NCI-H146 treated with DMSO at 0.1 percent for 48 hours (cell line): ENCODE measurements around the gene CACNB1.
"Not testable (repeated sequence)": the region's sequence is repeated elsewhere in the genome, so short reads cannot be mapped to it uniquely, and the experiment has no call there.

ENCODE experiments used
- DNase-seq: peaks from one replicate; lab custom pipeline; 2025; ENCODE audit not compliant: unreplicated experiment; lab: John Stamatoyannopoulos, UW

The CACNB1 gene

GRCh38 chr17:39177256-39177655 lies 20.2 kb downstream of the CACNB1 start:
- no peak for DNase-seq

DNA sequence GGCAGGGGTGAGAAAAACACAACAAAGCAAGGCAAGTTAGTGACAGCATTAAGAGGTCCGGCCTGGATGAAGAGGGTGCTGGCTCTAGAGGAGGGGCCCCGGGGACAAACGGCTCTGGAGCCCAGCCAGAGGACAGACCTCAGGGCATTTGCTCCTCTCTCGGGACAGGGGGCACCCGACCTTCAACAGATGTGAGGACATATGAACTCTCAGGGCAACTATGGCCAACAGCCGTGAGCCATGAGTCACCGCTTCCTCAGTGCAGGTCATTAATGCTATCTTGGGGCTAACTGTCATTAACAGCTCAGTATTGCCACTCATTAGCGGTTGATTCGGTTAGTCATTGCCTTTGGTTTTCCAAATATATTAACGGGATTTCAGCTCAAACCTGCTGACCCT lies 21.8 kb downstream of the CACNB1 start:
- no peak for DNase-seq

GRCh38 chr17:39174920-39175694 lies 22.4 kb downstream of the CACNB1 start:
- peak; percentile 32 for DNase-seq

GRCh38 chr17:39173526-39174274 lies 23.8 kb downstream of the CACNB1 start:
- no peak for DNase-seq

GRCh38 chr17:39173080-39173479 lies 24.4 kb downstream of the CACNB1 start:
- no peak for DNase-seq

- DNase-seq: no peak
Measured at GRCh38 chr17:39171933-39172332, 25.5 kb downstream of the CACNB1 start.

GRCh38 chr17:39170558-39170957 lies 26.9 kb downstream of the CACNB1 start:
- no peak for DNase-seq

GRCh38 chr17:39170109-39170508 lies 27.4 kb downstream of the CACNB1 start:
- DNase-seq: no peak

- no peak for DNase-seq
Measured at GRCh38 chr17:39169518-39169917, 28.0 kb downstream of the CACNB1 start.

GRCh38 chr17:39169101-39169500 lies 28.4 kb downstream of the CACNB1 start:
- no peak for DNase-seq

DNA sequence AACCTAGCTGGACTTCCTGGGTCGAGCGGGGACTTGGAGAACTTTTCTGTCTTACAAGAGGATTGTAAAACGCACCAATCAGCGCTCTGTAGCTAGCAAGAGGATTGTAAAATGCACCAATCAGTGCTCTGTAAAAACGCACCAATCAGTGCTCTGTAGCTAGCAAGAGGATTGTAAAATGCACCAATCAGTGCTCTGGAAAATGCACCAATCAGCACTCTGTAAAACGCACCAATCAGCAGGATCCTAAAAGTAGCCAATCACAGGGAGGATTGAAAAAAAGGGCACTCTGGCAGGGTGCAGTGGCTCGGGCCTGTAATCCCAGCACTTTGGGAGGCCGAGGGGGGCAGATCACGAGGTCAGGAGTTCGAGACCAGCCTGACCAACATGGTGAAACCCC lies 29.0 kb downstream of the CACNB1 start:
- not testable (repeated sequence) for DNase-seq

DNA sequence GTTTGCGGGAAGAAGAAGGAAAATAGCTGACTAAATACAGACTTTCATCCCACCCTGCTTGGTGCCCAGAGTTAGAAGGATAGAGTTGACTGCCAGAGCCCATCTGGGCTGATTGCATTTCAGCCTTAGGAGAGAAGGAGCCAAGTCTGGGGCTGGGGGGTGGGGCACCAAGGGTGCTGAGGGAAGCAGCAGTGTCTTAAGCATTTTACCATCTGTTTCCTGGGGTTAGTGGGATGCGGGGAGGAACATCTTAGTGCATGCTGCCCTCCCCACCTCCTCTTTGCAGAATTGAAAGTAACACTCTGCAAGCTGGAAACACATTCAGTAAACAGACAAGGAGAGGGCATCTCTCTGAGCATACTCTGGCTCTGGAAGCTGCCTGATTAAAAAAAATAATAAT lies 30.0 kb downstream of the CACNB1 start:
- no peak for DNase-seq

GRCh38 chr17:39166437-39167335 lies 30.8 kb downstream of the CACNB1 start:
- no peak for DNase-seq

DNA sequence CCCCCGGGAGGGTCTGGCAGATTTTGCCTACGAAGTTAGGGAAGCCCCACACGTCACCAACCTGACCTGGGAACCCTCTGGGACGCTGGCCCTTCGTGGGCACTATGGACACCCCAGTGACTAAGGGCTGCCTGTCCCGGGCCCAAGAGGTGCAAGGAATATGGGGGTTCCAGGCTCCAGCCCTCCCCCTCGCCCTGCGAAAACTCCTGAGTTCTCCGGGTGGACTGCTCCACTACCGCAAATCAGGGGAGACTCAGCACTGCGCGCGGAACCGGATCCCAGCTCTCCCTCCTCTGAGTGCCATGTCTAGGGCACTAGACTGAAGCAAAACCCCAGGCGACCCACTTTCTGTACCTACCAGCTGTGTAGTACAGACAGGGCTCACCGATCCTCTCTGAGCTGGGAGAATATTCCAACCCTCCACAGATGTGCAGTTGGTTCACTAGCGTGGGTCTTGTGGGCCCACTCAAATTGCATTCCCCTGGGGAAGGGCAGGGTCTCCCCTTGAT lies 31.6 kb downstream of the CACNB1 start, which contains the start of gene ARL5C:
ARL5C (minus strand) TSS at position 321 of the 509 bp plus-strand sequence. CDS start 401 bp downstream, outside the sequence.
- no peak for DNase-seq

GRCh38 chr17:39165178-39165840 lies 32.2 kb downstream of the CACNB1 start:
- DNase-seq: no peak

- peak; percentile 22 for DNase-seq
Measured at GRCh38 chr17:39164675-39165143, 32.8 kb downstream of the CACNB1 start.

DNA sequence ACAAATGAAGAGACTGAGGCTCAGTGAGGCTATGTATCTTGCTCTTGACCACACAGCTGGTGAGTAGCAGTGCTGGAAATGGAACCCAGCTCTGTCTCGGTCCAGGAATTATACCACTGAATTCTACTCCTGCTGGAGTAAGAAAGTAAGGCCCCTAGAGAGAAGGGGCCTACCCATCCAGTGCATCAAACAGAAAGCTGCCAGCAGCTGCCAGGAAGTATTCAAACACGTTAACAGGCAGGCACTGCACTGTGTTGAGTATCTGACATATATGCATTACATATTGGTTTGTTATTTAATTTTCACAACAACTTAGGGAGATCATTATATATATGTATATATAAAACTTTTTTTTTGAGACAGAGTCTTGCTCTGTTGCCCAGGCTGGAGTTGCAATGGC lies 35.5 kb downstream of the CACNB1 start:
- DNase-seq: no peak

DNA sequence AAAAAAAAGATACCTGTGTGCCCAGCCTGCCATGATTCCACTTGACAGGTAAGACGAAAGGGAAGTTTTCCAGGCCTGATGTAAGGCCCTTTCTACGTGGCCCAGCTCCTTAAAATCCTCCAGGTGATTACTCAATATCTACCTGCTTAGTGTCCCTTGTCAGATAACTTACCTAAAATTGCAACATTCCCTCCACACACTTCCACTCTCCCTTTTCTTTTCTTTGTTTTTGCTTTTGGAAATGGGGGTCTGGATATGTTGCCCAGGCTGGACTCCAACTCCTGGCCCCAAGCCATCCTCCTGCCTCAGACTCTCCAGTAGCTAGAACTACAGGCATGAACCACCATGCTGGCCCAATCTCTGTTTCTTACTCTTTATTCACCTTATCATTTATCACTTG lies 38.8 kb downstream of the CACNB1 start:
- DNase-seq: no peak

GRCh38 chr17:39156491-39156890 lies 41.0 kb downstream of the CACNB1 start:
- no peak for DNase-seq

- no peak for DNase-seq
Measured at GRCh38 chr17:39155654-39156053, 41.8 kb downstream of the CACNB1 start.
